HG03571 (cell line): ENCODE measurements around the gene LILRA1.
"Not testable (repeated sequence)": the region's sequence is repeated elsewhere in the genome, so short reads cannot be mapped to it uniquely, and the experiment has no call there.

Experiments
- ATAC-seq: cut with Tn5 transposase; IDR thresholded peaks from one replicate; pipeline ENCODE4 v1.9.1; 2021; ENCODE audit not compliant: unreplicated experiment

The LILRA1 gene

DNA sequence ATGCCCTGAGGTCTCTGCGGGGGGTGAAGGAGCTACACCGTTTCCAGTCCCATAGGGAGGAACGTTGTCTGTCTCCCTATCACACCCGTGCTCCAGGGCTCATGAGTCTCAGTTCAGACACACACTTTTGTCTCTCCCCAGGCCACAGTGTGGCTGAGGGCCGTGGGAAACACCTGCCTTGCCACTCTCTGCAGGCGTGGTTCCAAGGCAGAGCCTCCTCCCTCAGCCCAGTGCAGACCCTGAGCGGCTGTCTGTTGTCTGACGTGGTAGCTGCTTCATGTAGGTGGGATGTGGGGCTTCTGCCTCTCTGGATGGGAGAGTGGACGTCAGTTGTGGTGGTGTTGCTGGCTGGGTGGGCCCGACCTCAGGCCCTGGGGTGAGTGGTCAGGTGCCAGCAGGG lies 30.8 kb downstream of the LILRA1 start:
- ATAC-seq: not testable (repeated sequence)

DNA sequence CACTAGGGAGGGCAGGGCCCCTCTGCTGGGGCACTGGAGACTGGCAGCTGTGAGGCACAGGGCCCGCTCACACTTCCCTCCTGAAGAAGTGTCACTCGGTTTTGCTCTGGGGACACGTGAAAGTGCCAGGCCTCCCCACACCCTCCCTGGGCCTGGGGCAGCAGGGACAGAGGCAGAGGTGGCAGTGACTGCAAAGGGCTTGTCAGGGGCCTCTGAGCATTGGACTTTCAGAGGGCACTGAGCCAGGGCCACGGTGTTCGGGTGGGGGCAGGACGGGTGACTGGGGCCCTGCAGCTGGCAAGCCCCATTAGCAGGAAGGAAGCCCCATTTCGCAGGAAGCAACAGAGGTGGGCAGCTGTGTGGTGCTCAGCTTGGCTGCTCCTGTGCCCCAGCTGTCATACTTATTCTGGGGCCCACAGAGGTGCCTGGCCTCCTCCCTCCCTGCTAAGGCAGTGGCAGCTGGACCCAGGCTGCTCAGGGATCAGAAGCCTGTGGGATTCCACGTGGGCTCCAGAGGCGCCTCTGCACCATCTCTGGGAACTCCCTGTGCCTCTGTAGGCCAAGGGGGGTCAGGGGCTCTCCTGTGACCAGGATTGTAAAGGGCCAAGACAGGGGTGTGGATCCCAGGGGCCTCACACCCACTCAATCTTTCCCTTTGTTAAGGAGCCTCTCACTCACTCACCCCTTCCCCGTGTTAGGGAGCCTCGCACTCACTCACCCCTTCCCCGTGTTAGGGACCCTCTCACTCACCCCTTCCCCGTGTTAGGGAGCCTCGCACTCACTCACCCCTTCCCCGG lies 31.7 kb downstream of the LILRA1 start:
- not testable (repeated sequence) for ATAC-seq

GRCh38 chr19:54626757-54627156 lies 33.3 kb downstream of the LILRA1 start:
- ATAC-seq: no peak

DNA sequence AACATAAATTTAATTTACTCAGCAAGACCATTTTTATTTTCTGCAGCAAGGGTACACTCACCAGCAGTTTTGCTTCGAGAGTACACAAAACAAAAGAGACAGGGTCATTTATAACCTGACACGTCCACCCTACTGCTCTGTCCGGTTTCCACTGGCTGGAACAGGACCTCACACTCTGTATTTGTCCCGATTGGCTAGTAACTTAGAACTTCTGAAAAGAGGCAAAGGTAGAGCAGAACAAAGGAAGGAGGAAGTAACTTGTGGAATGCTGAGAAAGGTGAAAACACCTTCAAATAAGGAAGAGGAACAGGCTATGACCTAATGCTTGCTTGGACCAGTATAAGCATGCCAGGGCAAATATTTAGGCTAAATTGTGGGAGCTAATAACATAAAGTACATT lies 34.5 kb downstream of the LILRA1 start:
- ATAC-seq: not testable (repeated sequence)

- not testable (repeated sequence) for ATAC-seq
These were observed 36.8 kb downstream of the LILRA1 start, which contains the start of gene LILRB1 for GRCh38 chr19:54630262-54630661. LILRB1 (plus strand) TSS chr19:54630484; CDS start chr19:54631074, 590 bp downstream.

DNA sequence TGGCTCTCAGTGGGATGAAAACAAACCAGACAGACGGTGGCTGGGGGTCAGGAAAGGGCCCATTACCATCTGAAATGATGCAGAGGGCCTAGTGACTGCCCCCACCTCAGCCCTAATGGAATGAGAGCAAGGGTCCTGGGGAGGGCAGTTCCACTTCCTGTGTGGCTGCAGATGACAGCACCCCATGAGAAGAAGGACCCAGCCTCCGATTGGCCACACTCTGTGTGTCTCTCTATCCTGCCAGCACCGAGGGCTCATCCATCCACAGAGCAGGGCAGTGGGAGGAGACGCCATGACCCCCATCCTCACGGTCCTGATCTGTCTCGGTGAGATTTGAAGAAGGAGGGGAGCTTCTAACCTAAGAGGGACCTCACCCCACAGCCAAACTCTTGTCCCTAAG lies 37.4 kb downstream of the LILRA1 start:
- ATAC-seq: no peak

GRCh38 chr19:54631489-54632337 lies 38.3 kb downstream of the LILRA1 start:
- ATAC-seq: not testable (repeated sequence)

GRCh38 chr19:54632517-54632916 lies 39.1 kb downstream of the LILRA1 start:
- not testable (repeated sequence) for ATAC-seq

- ATAC-seq: no peak
These were observed 40.0 kb downstream of the LILRA1 start for GRCh38 chr19:54633401-54633800.

DNA sequence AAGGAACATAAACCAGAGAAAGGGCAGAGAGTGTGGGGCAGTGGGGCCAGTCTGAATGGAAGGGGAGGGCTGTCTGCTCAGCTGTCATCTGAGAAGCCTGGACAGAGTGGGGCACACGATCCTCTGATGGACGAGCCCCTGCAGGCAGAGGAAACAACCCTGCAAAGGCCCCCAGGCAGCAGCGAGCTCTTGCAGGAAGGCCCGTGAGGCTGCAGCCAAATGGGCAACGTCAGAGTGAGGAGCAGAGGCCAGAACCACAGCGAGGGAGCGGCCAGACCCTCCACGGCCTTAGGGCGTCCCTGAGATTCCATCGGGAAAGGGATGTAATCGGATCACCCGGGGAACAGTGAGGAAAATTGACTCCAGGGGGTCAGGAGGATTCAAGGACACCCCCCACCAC lies 42.6 kb downstream of the LILRA1 start:
- ATAC-seq: not testable (repeated sequence)

DNA sequence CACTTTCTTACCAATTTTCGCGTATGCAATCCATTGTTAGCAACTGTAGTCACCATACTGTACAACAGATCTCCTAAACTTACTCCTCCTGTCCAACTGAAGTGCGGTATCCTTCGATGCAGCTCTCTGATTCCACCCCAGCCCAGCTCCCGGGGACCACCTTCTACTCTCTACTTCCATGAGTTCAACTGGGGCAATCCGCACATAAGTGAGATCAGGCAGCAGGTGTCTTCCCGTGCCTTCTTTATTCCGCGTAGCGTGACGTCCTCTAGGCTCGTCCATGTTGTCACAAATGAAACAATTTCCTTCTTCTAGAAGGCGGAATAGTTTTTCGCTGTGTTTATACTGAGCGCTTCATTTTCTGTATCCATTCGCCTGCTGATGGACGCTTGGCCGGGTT lies 45.3 kb downstream of the LILRA1 start:
- ATAC-seq: no peak

GRCh38 chr19:54642953-54643352 lies 49.5 kb downstream of the LILRA1 start:
- not testable (repeated sequence) for ATAC-seq

DNA sequence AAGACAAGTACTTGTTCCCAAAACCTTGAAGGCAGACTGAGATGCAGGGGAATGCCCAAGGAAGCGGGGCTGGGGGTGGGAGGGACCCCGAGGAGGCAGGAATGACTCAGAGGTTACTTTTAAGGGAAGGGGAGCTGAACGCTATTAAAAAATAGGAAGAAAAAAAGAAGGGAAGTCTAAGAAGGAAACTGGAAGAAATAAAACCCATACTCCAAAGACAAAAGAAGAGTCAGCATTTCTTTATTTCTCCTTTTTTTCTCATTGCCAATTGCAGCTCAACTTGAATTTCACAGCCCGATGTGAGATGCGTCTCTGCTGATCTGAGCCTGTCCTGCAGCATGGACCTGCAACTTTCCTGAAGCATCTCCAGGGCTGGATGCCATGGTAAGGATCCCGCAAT lies 50.2 kb downstream of the LILRA1 start:
- ATAC-seq: not testable (repeated sequence)

- ATAC-seq: no peak
These were observed 50.6 kb downstream of the LILRA1 start for GRCh38 chr19:54644056-54644455.

DNA sequence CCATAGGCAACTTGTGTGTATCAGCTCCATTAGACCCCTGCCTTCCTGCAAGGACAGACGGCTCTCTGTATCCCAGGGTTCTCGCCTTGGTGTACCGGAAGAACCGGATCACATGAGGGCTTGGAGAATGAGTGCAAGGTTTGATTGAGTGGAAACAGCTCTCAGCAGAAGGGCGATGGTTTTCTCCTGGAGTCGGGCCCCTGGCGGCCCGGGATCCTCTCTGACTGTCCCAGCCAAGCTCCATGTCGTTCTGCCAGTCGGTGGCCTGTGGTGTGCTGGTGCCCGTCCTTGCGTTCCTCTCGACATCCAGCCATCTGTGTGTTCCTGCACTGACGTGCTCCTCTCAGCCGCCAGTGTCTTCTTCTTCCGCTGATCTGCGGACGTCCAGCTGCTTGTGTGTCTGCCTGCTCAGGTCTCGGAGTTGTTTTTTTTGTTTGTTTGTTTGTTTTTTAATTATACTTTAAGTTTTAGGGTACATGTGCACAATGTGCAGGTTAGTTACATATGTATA lies 53.0 kb downstream of the LILRA1 start:
- no peak for ATAC-seq

- no peak for ATAC-seq
These were observed 54.7 kb downstream of the LILRA1 start for GRCh38 chr19:54648129-54648528.

DNA sequence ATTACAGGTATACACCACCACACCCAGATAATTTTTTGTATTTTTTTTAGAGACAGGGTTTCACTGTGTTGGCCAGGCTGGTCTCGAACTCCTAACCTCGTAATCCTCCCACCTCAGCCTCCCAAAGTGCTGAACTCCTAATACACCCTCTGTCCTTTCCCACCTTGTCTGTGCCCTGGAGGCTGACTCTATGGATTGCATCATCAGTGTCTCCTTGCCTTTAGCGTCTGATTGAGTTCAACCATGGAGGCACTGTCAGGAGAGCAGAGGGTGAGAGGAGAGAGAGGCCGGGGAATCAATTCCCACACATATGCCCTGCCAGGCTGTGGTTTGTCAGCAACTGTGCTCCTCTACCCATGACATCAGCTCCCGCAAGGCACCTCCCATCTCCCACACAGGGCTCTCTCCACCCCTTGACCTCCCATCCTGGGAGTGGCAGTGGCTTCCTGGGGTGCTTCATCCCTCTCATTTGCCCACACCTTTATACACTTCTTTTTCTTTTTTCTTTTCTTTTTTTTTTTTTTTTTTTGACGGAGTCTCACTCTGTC lies 56.8 kb downstream of the LILRA1 start:
- ATAC-seq: no peak
